OCI-LY7 (cell line): Measurements from ENCODE around the gene CENPC.

Experiments used
- EZH2phosphoT487 ChIP-seq: fragments of 200-600 bp; sonication (generic); IDR thresholded peaks from 2 replicates; pipeline ENCODE4 v1.6.1; 2018; ENCODE audit warnings: low read depth, borderline replicate concordance, mild to moderate bottlenecking, mixed run types, antibody characterized with exemption, low read length, moderate library complexity, mixed read lengths
- TF ChIP-seq, protein P1 (sequence below): fragments of 200-600 bp; sonication (generic); conservative IDR thresholded peaks from 2 replicates; pipeline ENCODE4 v1.5.1; 2014; ENCODE audit warnings: mild to moderate bottlenecking, antibody characterized with exemption, low read length, moderate library complexity, mixed read lengths

DNA sequence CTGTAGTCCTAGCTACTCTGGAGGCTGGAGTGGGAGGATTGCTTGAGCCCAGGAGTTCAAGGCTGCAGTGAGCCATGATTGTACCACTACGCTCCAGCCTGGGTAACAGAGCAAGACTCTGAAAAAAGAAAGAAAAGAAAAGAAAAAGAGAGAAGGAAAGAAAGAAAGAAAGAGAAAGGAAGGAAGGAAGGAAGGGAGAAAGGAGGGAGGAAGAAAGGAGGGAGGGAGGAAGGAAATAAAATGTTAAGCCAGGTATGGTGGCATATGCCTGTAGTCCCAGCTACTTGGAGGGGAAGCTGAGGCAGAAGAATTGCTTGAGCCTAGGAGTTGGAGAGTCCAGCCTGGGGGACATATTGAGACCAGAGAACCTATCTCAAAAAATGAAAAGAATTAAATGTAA is 25.2 kb upstream of the CENPC start:
- TF ChIP-seq, protein P1, sequence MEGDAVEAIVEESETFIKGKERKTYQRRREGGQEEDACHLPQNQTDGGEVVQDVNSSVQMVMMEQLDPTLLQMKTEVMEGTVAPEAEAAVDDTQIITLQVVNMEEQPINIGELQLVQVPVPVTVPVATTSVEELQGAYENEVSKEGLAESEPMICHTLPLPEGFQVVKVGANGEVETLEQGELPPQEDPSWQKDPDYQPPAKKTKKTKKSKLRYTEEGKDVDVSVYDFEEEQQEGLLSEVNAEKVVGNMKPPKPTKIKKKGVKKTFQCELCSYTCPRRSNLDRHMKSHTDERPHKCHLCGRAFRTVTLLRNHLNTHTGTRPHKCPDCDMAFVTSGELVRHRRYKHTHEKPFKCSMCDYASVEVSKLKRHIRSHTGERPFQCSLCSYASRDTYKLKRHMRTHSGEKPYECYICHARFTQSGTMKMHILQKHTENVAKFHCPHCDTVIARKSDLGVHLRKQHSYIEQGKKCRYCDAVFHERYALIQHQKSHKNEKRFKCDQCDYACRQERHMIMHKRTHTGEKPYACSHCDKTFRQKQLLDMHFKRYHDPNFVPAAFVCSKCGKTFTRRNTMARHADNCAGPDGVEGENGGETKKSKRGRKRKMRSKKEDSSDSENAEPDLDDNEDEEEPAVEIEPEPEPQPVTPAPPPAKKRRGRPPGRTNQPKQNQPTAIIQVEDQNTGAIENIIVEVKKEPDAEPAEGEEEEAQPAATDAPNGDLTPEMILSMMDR, result no peak
- no peak for TF ChIP-seq EZH2phosphoT487
